ENCODE measurements around the gene XRN1.
A peak's percentile ranks its signal among the peaks of the same experiment; 100 is the strongest.

GRCh38 chr3:142279965-142280590 is 167.8 kb downstream of the XRN1 start:
- TF ChIP-seq, protein P1, sequence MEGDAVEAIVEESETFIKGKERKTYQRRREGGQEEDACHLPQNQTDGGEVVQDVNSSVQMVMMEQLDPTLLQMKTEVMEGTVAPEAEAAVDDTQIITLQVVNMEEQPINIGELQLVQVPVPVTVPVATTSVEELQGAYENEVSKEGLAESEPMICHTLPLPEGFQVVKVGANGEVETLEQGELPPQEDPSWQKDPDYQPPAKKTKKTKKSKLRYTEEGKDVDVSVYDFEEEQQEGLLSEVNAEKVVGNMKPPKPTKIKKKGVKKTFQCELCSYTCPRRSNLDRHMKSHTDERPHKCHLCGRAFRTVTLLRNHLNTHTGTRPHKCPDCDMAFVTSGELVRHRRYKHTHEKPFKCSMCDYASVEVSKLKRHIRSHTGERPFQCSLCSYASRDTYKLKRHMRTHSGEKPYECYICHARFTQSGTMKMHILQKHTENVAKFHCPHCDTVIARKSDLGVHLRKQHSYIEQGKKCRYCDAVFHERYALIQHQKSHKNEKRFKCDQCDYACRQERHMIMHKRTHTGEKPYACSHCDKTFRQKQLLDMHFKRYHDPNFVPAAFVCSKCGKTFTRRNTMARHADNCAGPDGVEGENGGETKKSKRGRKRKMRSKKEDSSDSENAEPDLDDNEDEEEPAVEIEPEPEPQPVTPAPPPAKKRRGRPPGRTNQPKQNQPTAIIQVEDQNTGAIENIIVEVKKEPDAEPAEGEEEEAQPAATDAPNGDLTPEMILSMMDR (IDR thresholded peaks at IDR 0.05; ENCODE audit: insufficient read depth, low read length): peak; percentile 48
- no peak for TF ChIP-seq GABPA (IDR thresholded peaks at IDR 0.05; ENCODE audit: low read depth)

Measured in HL-60 (cell line).